Measurements from ENCODE around the gene CRYBA2. TPM values are rescaled to one million over a fixed set of nuclear protein-coding genes. Genes with fewer than 3 reads are reported as not detected.

Gene CRYBA2
- polyA plus RNA-seq, 4 donors: not detected

- no peak for DNase-seq (ENCODE audit: low read depth in 4 of 4, low spot score in 2 of 4)
Observed at GRCh38 chr2:219024059-219024458, 30.8 kb upstream of the CRYBA2 start.

GRCh38 chr2:219023045-219023605 is 29.9 kb upstream of the CRYBA2 start:
- DNase-seq (ENCODE audit: low read depth in 4 of 4, low spot score in 2 of 4): no peak

- no peak for DNase-seq (ENCODE audit: low read depth in 4 of 4, low spot score in 2 of 4)
Observed at GRCh38 chr2:219022616-219023015, 29.4 kb upstream of the CRYBA2 start.

GRCh38 chr2:219022041-219022440 is 28.8 kb upstream of the CRYBA2 start:
- no peak for DNase-seq (ENCODE audit: low read depth in 4 of 4, low spot score in 2 of 4)

GRCh38 chr2:219021591-219021990 is 28.4 kb upstream of the CRYBA2 start:
- no peak for DNase-seq (ENCODE audit: low read depth in 4 of 4, low spot score in 2 of 4)

GRCh38 chr2:219020604-219021365 is 27.6 kb upstream of the CRYBA2 start:
- DNase-seq (ENCODE audit: low read depth in 4 of 4, low spot score in 2 of 4): no peak

GRCh38 chr2:219019436-219019835 is 26.2 kb upstream of the CRYBA2 start:
- DNase-seq (ENCODE audit: low read depth in 4 of 4, low spot score in 2 of 4): no peak

- DNase-seq (ENCODE audit: low read depth in 4 of 4, low spot score in 2 of 4): no peak
Observed at GRCh38 chr2:219018726-219019125, 25.5 kb upstream of the CRYBA2 start.

GRCh38 chr2:219018286-219018685 is 25.1 kb upstream of the CRYBA2 start:
- DNase-seq (ENCODE audit: low read depth in 4 of 4, low spot score in 2 of 4): no peak

GRCh38 chr2:219017201-219017931 is 24.1 kb upstream of the CRYBA2 start:
- DNase-seq (ENCODE audit: low read depth in 4 of 4, low spot score in 2 of 4): no peak

- no peak for DNase-seq (ENCODE audit: low read depth in 4 of 4, low spot score in 2 of 4)
Observed at GRCh38 chr2:219016721-219017120, 23.5 kb upstream of the CRYBA2 start.

GRCh38 chr2:219010873-219011272 is 17.7 kb upstream of the CRYBA2 start:
- DNase-seq (ENCODE audit: low read depth in 4 of 4, low spot score in 2 of 4): no peak

- DNase-seq (ENCODE audit: low read depth in 4 of 4, low spot score in 2 of 4): no peak
Observed at GRCh38 chr2:219010162-219010756, 17.0 kb upstream of the CRYBA2 start.

GRCh38 chr2:219009294-219009693 is 16.1 kb upstream of the CRYBA2 start:
- DNase-seq (ENCODE audit: low read depth in 4 of 4, low spot score in 2 of 4): no peak

- no peak for DNase-seq (ENCODE audit: low read depth in 4 of 4, low spot score in 2 of 4)
Observed at GRCh38 chr2:219003979-219004378, 10.8 kb upstream of the CRYBA2 start.

- DNase-seq (ENCODE audit: low read depth in 4 of 4, low spot score in 2 of 4): no peak
Observed at GRCh38 chr2:219003267-219003634, 10.0 kb upstream of the CRYBA2 start.

- DNase-seq (ENCODE audit: low read depth in 4 of 4, low spot score in 2 of 4): no peak
Observed at GRCh38 chr2:219002395-219003266, 9.4 kb upstream of the CRYBA2 start.

- no peak for DNase-seq (ENCODE audit: low read depth in 4 of 4, low spot score in 2 of 4)
Observed at GRCh38 chr2:219001577-219002394, 8.6 kb upstream of the CRYBA2 start.

- no peak for DNase-seq (ENCODE audit: low read depth in 4 of 4, low spot score in 2 of 4)
Observed at GRCh38 chr2:219001100-219001576, 7.9 kb upstream of the CRYBA2 start.

GRCh38 chr2:219000569-219000960 is 7.3 kb upstream of the CRYBA2 start:
- no peak for DNase-seq (ENCODE audit: low read depth in 4 of 4, low spot score in 2 of 4)

Measured in left renal cortex interstitium (tissue), 4 donors.